ENCODE data around the gene WRAP73.

GRCh38 chr1:3685222-3685621 is 35.3 kb upstream of the WRAP73 start:
- TF ChIP-seq CTCF (conservative IDR thresholded peaks at IDR 0.05; ENCODE audit: low read depth in 2 of 2) = no peak
- no peak for TF ChIP-seq CREB1 (CRISPR knock-in tag; IDR thresholded peaks at IDR 0.05; ENCODE audit: low read depth)

All from GM23338 (cell line).